HepG2 (cell line): ENCODE data around the gene ARL9. TPM values are rescaled to one million over a fixed set of nuclear protein-coding genes. Genes with fewer than 3 reads are reported as not detected.

Source experiments
- ATAC-seq: fragments of 200-7000 bp; cut with Tn5 transposase; 3 replicates; pipeline ENCODE4 v1.9.1; 2020; ENCODE audit warnings: mild to moderate bottlenecking, moderate library complexity
- BruUV-seq: library from RNA; stranded (reverse); fragments of 400-500 nt; replicated peaks from 2 replicates; lab custom pipeline; 2021; lab: Mats Ljungman, UMichigan
- CTCF ChIA-PET: fragments of 300-600 bp; formaldehyde crosslinking; extraction: SDS; loops from one replicate; lab custom pipeline; 2021; ENCODE audit warnings: low total read pairs, inconsistent platforms, low intra/inter-chr PET ratio; lab: Yijun Ruan, JAX
- POLR2A ChIA-PET: fragments of 350-600 bp; sonication (Branson Sonifier 250); formaldehyde crosslinking; loops from one replicate; lab custom pipeline; 2020; ENCODE audit warnings: antibody characterized with exemption, inconsistent platforms; lab: Yijun Ruan, JAX
- DNase-seq: peaks from one replicate; pipeline ENCODE4 v3.0.0-alpha.2; 2015; ENCODE audit warnings: low spot score
- FAIRE-seq: peaks from 3 replicates; lab custom pipeline; 2011; peaks lifted over from hg19 to GRCh38; lab: Jason Lieb, UNC
- H2AFZ ChIP-seq: one replicate; pipeline ENCODE4 v1.6.1; 2011; ENCODE audit warnings: low read length, inconsistent platforms
- H3K27ac ChIP-seq: fragments of 300-600 bp; 3 replicates; pipeline ENCODE4 v1.8.0; 2011; ENCODE audit warnings: mixed run types, mild to moderate bottlenecking, mixed read lengths, low read length, inconsistent platforms; ENCODE audit not compliant: insufficient read depth; ENCODE audit errors: extremely low read length
- H3K27me3 ChIP-seq, 2 experiments: fragments of 200-600 bp in 1 of 2; 2 replicates in 1 of 2; 3 replicates in 1 of 2; pipeline versions ENCODE4 v1.6.0 to v1.8.0; 2011; ENCODE audit warnings: low read length in 2 of 2, mild to moderate bottlenecking in 2 of 2, moderate library complexity in 2 of 2, inconsistent platforms in 1 of 2; ENCODE audit not compliant: insufficient read depth in 2 of 2, control insufficient read depth in 1 of 2
- H3K36me3 ChIP-seq, 2 experiments: fragments of 200-600 bp in 1 of 2; replicated peaks in 1 of 2; 2 replicates in 1 of 2; 3 replicates in 1 of 2; pipeline versions ENCODE4 v1.5.1 to v1.8.0; 2011; ENCODE audit warnings: low read length in 2 of 2, inconsistent platforms in 1 of 2; ENCODE audit not compliant: insufficient read depth in 2 of 2, control insufficient read depth in 1 of 2
- H3K4me1 ChIP-seq: 2 replicates; pipeline ENCODE4 v1.5.1; 2012; ENCODE audit warnings: low read length, inconsistent platforms; ENCODE audit not compliant: insufficient read depth
- H3K4me2 ChIP-seq: 2 replicates; pipeline ENCODE4 v1.6.0; 2011; ENCODE audit warnings: low read depth, low read length, inconsistent platforms
- H3K4me3 ChIP-seq, 3 experiments: fragments of 200-600 bp in 1 of 3; sonication (generic), shearing (Covaris generic) in 1 of 3; replicated peaks in 1 of 3; 2 replicates each; pipeline ENCODE4 v1.5.1; 2011 to 2016; ENCODE audit warnings: low read length in 3 of 3, inconsistent platforms in 2 of 3, low read depth in 2 of 3, mild to moderate bottlenecking in 2 of 3, control low read depth in 1 of 3, mixed read lengths in 1 of 3; ENCODE audit not compliant: insufficient read depth in 1 of 3
- H3K79me2 ChIP-seq: one replicate; pipeline ENCODE4 v1.6.1; 2011; ENCODE audit warnings: low read length, inconsistent platforms; ENCODE audit not compliant: insufficient read depth
- H3K9ac ChIP-seq: 2 replicates; pipeline ENCODE4 v1.6.0; 2011; ENCODE audit warnings: mild to moderate bottlenecking, low read depth, low read length, inconsistent platforms; ENCODE audit not compliant: insufficient read depth
- H3K9me3 ChIP-seq: 2 replicates; pipeline ENCODE4 v1.5.1; 2012; ENCODE audit warnings: mild to moderate bottlenecking, low read length
- H4K20me1 ChIP-seq: 2 replicates; pipeline ENCODE4 v1.6.0; 2011; ENCODE audit warnings: inconsistent platforms, mild to moderate bottlenecking, low read length, moderate library complexity; ENCODE audit not compliant: insufficient read depth
- EEA1 ChIP-seq: sonication (generic); formaldehyde crosslinking; IDR thresholded peaks from 2 replicates; pipeline ENCODE4 v1.5.1; 2020; ENCODE audit warnings: mild to moderate bottlenecking, missing genetic modification reagents, borderline replicate concordance
- WIZ ChIP-seq: sonication (generic); formaldehyde crosslinking; IDR thresholded peaks from 2 replicates; pipeline ENCODE4 v1.5.1; 2020; ENCODE audit warnings: mild to moderate bottlenecking, missing genetic modification reagents
- YEATS2 ChIP-seq: sonication (generic); formaldehyde crosslinking; IDR thresholded peaks from 2 replicates; pipeline ENCODE4 v1.4.0; 2020; ENCODE audit warnings: missing genetic modification reagents, borderline replicate concordance
- ZNF530 ChIP-seq: sonication (generic); formaldehyde crosslinking; IDR thresholded peaks from 2 replicates; pipeline ENCODE4 v1.5.0; 2020; ENCODE audit warnings: low read depth, mild to moderate bottlenecking, missing genetic modification reagents
- ZSCAN29 ChIP-seq: sonication (generic); formaldehyde crosslinking; conservative IDR thresholded peaks from 2 replicates; pipeline ENCODE4 v1.4.0; 2020; ENCODE audit warnings: mild to moderate bottlenecking, missing genetic modification reagents
- WGBS: methylation state at CpG from one replicate; pipeline ENCODE4 v1.1.6; 2017; ENCODE audit warnings: low lambda C conversion rate; 5-methylcytosine and 5-hydroxymethylcytosine counted together
- in situ Hi-C: cut with HindIII; loops from 2 replicates; pipeline ENCODE4 v1.10.0; 2017; ENCODE audit warnings: low pct_unique_long_range_greater_than_20kb; ENCODE audit not compliant: extremely low pct_ligation_motif_present
- intact Hi-C: fragments of 100-400 bp; cut with micrococcal nuclease; formaldehyde crosslinking; loops from one replicate; pipeline ENCODE4 v1.10.0; 2022; ENCODE audit not compliant: unreplicated experiment
- polyA plus RNA-seq, 8 experiments: library from polyadenylated mRNA; depleted of rRNA in 3 of 8; stranded (reverse) in 7 of 8; unstranded in 1 of 8; fragments of >200 nt; fragmentation: Illumina TruSeq in 4 of 8; extraction: Trizol in 4 of 8; gene quantifications; 2 replicates each; pipeline versions ENCODE4 v1.2.1 to v1.2.3, GENCODE V29; 2011 to 2016; ENCODE audit warnings: low read depth in 4 of 8, missing spikeins in 1 of 8, mixed read lengths in 1 of 8; ENCODE audit not compliant: insufficient read depth in 1 of 8
- total RNA-seq, 5 experiments: library from RNA; depleted of rRNA; stranded (reverse); fragments of >200 nt; fragmentation: Illumina TruSeq; extraction: Trizol; gene quantifications; 2 replicates each; pipeline ENCODE4 v1.2.3, GENCODE V29; 2016; ENCODE audit warnings: low read depth in 1 of 5
- TF ChIP-seq, protein P1 (sequence below): IDR thresholded peaks from 2 replicates; pipeline ENCODE4 v1.6.1; 2016; ENCODE audit warnings: low read depth
- TF ChIP-seq, protein P2 (sequence below): sonication (generic); formaldehyde crosslinking; IDR thresholded peaks from 2 replicates; pipeline ENCODE4 v1.4.0; 2020; ENCODE audit warnings: mild to moderate bottlenecking, missing genetic modification reagents
- TF ChIP-seq, protein P3 (sequence below): sonication (generic); formaldehyde crosslinking; IDR thresholded peaks from 2 replicates; pipeline ENCODE4 v1.8.0; 2022; ENCODE audit warnings: mild to moderate bottlenecking, missing genetic modification reagents; ENCODE audit not compliant: insufficient replicate concordance
- TF ChIP-seq, protein P4 (sequence below), 2 experiments: sonication (generic) in 1 of 2; formaldehyde crosslinking in 1 of 2; IDR thresholded peaks; 2 replicates each; pipeline versions ENCODE4 v1.4.0 to v1.6.1; 2018 to 2020; ENCODE audit warnings: missing genetic modification reagents in 2 of 2, borderline replicate concordance in 1 of 2, low read depth in 1 of 2, mild to moderate bottlenecking in 1 of 2, missing biosample characterization in 1 of 2

ARL9 gene
- total and polyA plus RNA-seq, 2 of the 13 experiments (the other 11 are each of a cell fraction or from before 2014, with no cell fraction given) = not detected

DNA sequence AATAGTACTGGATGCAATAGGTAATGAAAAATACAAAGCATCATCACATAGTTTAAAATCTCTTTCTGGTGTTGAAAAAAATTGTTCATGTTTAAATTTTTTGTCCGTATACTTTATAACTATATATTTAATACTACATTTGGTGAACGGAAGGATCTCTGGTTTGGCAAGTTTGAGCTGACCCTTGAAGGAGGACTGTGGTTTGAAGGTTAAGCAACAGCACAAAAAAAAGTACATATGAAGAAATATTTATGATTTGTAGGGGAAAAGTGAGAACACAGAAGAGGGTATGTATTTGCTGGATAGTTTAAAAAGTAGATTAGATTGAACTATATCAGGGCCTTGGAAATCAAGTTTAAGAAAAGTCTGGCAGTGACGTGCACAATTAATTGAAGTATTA lies 24.9 kb upstream of the ARL9 start (continued):
- TF ChIP-seq, protein P1, sequence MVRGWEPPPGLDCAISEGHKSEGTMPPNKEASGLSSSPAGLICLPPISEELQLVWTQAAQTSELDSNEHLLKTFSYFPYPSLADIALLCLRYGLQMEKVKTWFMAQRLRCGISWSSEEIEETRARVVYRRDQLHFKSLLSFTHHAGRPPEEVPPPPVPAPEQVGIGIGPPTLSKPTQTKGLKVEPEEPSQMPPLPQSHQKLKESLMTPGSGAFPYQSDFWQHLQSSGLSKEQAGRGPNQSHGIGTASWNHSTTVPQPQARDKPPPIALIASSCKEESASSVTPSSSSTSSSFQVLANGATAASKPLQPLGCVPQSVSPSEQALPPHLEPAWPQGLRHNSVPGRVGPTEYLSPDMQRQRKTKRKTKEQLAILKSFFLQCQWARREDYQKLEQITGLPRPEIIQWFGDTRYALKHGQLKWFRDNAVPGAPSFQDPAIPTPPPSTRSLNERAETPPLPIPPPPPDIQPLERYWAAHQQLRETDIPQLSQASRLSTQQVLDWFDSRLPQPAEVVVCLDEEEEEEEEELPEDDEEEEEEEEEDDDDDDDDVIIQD (CRISPR knock-in tag) = no peak

DNA sequence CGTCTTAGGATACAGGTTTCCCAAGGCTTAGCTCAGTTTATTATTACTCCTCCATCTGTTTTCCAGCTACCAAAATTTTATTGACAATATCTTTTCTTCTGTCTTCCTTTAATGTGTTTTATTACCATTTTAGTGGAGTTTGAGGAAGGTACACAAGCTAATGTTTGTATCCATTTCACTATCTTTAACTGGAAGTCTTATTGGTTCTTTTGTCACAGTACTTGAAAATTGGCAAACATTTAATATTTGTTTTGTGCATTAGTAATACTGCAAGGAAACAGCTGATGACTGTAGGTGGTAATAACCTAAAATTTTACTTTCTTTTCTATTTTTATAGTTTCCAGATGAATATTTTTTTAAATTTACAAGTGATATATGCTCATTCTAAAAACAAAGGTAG lies 9.3 kb upstream of the ARL9 start:
- intact Hi-C loops (no loop called here), in situ Hi-C loops (no loop called here)
- ATAC-seq (no peak), DNase-seq (no peak), FAIRE-seq (no peak)
- H3K4me1 ChIP-seq = no peaks in the 10 kb centered on the region
- POLR2A ChIA-PET = no interaction called here
- peaks cover 5 to 27% of the 10 kb centered on the region in 2 experiments; a peak in 3 of 5 replicates for H3K36me3 ChIP-seq
- no peaks in the 10 kb centered on the region; a peak in 1 of 5 replicates for H3K27me3 ChIP-seq
- H3K27ac ChIP-seq = no peak overlapping the region
- no peak overlapping the region for H2AFZ ChIP-seq
- no peak overlapping the region for H3K9ac ChIP-seq
- CTCF ChIA-PET = no interaction called here
- no peaks in the 10 kb centered on the region for H3K79me2 ChIP-seq
- 96% methylated on average over 1 of the region's 1 CpG for WGBS
- H3K4me2 ChIP-seq = no peak overlapping the region
- no peak overlapping the region for H3K4me3 ChIP-seq
- no peaks in the 10 kb centered on the region for H4K20me1 ChIP-seq
- H3K9me3 ChIP-seq = no peaks in the 10 kb centered on the region
- no TSS peak for BruUV-seq
- TF ChIP-seq, protein P2, sequence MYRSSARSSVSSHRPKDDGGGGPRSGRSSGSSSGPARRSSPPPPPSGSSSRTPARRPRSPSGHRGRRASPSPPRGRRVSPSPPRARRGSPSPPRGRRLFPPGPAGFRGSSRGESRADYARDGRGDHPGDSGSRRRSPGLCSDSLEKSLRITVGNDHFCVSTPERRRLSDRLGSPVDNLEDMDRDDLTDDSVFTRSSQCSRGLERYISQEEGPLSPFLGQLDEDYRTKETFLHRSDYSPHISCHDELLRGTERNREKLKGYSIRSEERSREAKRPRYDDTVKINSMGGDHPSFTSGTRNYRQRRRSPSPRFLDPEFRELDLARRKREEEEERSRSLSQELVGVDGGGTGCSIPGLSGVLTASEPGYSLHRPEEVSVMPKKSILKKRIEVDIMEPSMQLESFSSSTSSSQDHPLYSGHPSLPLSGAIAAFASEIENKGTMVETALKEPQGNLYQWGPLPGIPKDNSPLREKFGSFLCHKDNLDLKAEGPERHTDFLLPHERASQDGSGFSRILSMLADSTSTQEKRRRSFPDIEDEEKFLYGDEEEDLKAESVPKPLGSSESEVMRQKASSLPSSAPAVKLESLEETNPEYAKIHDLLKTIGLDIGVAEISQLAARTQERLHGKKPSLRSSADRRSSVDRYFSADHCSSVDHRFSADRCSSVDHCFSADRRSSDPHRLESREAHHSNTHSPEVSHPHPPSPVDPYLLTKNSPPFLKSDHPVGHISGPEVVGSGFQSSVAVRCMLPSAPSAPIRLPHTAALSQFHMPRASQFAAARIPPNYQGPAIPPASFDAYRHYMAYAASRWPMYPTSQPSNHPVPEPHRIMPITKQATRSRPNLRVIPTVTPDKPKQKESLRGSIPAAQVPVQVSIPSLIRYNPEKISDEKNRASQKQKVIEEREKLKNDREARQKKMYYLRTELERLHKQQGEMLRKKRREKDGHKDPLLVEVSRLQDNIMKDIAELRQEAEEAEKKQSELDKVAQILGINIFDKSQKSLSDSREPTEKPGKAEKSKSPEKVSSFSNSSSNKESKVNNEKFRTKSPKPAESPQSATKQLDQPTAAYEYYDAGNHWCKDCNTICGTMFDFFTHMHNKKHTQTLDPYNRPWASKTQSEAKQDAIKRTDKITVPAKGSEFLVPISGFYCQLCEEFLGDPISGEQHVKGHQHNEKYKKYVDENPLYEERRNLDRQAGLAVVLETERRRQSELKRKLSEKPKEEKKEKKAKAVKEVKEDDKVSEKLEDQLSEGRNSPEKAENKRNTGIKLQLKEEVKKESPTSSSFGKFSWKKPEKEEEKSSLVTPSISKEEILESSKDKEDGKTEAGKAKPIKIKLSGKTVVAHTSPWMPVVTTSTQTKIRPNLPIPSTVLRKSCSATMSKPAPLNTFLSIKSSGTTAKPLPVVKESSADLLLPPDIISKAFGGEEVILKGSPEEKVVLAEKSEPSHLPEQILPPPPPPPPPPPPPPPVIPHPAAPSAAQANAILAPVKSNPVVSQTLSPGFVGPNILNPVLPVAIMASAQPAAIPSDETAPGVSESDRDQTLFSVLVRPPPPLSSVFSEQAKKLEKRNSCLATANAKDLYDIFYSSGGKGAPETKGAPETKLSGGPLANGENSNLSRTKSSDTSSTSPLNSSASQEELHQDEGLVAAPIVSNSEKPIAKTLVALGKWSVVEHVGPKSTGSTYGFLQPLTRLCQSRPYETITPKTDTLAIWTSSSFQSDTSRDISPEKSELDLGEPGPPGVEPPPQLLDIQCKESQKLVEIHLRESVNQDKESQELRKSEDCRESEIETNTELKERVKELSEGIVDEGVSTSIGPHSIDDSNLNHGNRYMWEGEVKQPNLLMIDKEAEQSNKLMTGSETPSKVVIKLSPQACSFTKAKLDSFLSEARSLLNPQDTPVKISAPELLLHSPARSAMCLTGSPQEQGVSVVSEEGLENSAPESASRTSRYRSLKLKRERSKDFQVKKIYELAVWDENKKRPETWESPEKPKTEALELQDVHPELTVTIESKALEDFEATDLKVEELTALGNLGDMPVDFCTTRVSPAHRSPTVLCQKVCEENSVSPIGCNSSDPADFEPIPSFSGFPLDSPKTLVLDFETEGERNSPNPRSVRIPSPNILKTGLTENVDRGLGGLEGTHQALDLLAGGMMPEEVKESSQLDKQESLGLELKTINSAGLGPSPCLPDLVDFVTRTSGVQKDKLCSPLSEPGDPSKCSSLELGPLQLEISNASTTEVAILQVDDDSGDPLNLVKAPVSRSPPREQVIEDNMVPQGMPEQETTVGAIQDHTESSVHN (CRISPR knock-in tag) = no peak
- TF ChIP-seq ZSCAN29 (CRISPR knock-in tag) (no peak), WIZ (CRISPR knock-in tag) (no peak), YEATS2 (CRISPR knock-in tag) (no peak), EEA1 (CRISPR knock-in tag) (no peak), ZNF530 (no peak)
- TF ChIP-seq, protein P3, sequence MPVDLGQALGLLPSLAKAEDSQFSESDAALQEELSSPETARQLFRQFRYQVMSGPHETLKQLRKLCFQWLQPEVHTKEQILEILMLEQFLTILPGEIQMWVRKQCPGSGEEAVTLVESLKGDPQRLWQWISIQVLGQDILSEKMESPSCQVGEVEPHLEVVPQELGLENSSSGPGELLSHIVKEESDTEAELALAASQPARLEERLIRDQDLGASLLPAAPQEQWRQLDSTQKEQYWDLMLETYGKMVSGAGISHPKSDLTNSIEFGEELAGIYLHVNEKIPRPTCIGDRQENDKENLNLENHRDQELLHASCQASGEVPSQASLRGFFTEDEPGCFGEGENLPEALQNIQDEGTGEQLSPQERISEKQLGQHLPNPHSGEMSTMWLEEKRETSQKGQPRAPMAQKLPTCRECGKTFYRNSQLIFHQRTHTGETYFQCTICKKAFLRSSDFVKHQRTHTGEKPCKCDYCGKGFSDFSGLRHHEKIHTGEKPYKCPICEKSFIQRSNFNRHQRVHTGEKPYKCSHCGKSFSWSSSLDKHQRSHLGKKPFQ (CRISPR knock-in tag) = no peak
- TF ChIP-seq, protein P4, sequence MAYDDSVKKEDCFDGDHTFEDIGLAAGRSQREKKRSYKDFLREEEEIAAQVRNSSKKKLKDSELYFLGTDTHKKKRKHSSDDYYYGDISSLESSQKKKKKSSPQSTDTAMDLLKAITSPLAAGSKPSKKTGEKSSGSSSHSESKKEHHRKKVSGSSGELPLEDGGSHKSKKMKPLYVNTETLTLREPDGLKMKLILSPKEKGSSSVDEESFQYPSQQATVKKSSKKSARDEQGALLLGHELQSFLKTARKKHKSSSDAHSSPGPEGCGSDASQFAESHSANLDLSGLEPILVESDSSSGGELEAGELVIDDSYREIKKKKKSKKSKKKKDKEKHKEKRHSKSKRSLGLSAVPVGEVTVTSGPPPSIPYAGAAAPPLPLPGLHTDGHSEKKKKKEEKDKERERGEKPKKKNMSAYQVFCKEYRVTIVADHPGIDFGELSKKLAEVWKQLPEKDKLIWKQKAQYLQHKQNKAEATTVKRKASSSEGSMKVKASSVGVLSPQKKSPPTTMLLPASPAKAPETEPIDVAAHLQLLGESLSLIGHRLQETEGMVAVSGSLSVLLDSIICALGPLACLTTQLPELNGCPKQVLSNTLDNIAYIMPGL (CRISPR knock-in tag; IDR thresholded peaks at IDR 0.05; ENCODE audit: borderline replicate concordance in 1 of 2, low read depth in 1 of 2) = no peak
